Tibial artery (tissue), 4 donors: ENCODE results near the gene PRKAG2.

ENCODE experiments used
- DNase-seq, 2 donors: peaks; one replicate each; pipeline ENCODE4 v3.0.0-alpha.2; 2019
- H3K27ac ChIP-seq, 2 donors: fragments of 200-600 bp; sonication (generic) in 1 of 2; 1 replicate in 1 of 2; 2 replicates in 1 of 2; pipeline ENCODE4 v1.5.1; 2018 to 2019; ENCODE audit warnings: mild to moderate bottlenecking in 1 of 2
- H3K27me3 ChIP-seq, 2 donors: fragments of 200-600 bp; sonication (generic) in 1 of 2; one replicate each; pipeline versions ENCODE4 v1.5.1 to v1.6.0; 2016 to 2019
- H3K36me3 ChIP-seq, 3 donors: fragments of 200-600 bp; sonication (generic) in 2 of 3; one replicate each; pipeline ENCODE4 v1.5.1; 2016 to 2019; ENCODE audit warnings: mild to moderate bottlenecking in 2 of 3
- H3K4me1 ChIP-seq, 4 donors: fragments of 200-600 bp; sonication (generic) in 2 of 4; 1 replicate in 3 of 4; 2 replicates in 1 of 4; pipeline ENCODE4 v1.5.1; 2016 to 2019
- H3K4me3 ChIP-seq, 2 donors: fragments of 200-600 bp; sonication (generic) in 1 of 2; 1 replicate in 1 of 2; 2 replicates in 1 of 2; pipeline ENCODE4 v1.5.1; 2018 to 2019; ENCODE audit warnings: mild to moderate bottlenecking in 2 of 2
- H3K9me3 ChIP-seq, 3 donors: fragments of 200-600 bp; sonication (generic) in 1 of 3; one replicate each; pipeline ENCODE4 v1.5.1; 2016 to 2019
- intact Hi-C: fragments of 100-400 bp; cut with DNase I; formaldehyde crosslinking; loops from one replicate; pipeline ENCODE4 v1.15.0; 2023; ENCODE audit warnings: low total_unique reads
- TF ChIP-seq, protein P1 (sequence below), 2 experiments: fragments of 200-600 bp in 1 of 2; fragments of 450-650 bp in 1 of 2; IDR thresholded peaks; one replicate each; pipeline ENCODE4 v1.5.1; 2017 to 2019; ENCODE audit warnings: antibody characterized with exemption in 2 of 2, mild to moderate bottlenecking in 1 of 2, moderate library complexity in 1 of 2

The PRKAG2 gene

DNA sequence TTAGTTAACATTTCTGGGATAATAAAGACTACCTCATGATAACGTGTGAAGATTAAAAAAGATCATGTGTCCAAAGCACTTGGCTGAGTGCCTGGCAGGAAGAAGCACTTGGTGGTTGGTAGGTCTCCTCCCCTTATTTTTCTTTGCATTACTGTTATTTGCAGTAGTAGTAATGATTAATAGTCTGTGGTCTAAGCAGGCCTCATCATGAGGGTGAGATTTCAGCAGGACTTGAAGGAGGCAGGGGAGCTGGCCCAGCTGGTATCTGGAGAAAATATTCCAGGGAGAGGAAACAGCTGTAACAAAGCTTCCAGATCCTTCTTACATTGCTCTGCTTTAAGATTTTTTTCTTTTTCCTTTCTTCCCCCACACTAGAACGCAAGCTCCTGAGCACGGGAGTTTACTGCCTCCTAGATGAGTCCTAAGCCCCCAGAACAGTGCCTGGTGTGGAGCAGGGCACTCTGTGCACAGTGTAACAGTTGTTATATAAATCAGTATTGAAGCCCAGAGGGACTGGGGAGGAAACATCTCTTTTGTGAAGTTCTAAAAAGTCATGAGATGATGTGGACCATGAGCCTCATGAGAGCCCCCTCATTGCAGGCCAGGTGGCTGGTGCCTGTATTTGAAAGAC lies 326.1 kb downstream of the PRKAG2 start:
- H3K4me1 ChIP-seq = peaks cover 0 to 3% (median 1%) of the 10 kb centered on the region in 4 donors
- intact Hi-C loops = no loop called here
- peaks cover 0 to 8% (median 7%) of the 10 kb centered on the region in 3 donors for H3K36me3 ChIP-seq
- H3K27ac ChIP-seq = no peak overlapping the region
- H3K4me3 ChIP-seq = no peak overlapping the region
- DNase-seq = no peak
- no peaks in the 10 kb centered on the region for H3K9me3 ChIP-seq
- no peaks in the 10 kb centered on the region for H3K27me3 ChIP-seq
- TF ChIP-seq, protein P1, sequence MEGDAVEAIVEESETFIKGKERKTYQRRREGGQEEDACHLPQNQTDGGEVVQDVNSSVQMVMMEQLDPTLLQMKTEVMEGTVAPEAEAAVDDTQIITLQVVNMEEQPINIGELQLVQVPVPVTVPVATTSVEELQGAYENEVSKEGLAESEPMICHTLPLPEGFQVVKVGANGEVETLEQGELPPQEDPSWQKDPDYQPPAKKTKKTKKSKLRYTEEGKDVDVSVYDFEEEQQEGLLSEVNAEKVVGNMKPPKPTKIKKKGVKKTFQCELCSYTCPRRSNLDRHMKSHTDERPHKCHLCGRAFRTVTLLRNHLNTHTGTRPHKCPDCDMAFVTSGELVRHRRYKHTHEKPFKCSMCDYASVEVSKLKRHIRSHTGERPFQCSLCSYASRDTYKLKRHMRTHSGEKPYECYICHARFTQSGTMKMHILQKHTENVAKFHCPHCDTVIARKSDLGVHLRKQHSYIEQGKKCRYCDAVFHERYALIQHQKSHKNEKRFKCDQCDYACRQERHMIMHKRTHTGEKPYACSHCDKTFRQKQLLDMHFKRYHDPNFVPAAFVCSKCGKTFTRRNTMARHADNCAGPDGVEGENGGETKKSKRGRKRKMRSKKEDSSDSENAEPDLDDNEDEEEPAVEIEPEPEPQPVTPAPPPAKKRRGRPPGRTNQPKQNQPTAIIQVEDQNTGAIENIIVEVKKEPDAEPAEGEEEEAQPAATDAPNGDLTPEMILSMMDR (IDR thresholded peaks at IDR 0.05) = no peak

DNA sequence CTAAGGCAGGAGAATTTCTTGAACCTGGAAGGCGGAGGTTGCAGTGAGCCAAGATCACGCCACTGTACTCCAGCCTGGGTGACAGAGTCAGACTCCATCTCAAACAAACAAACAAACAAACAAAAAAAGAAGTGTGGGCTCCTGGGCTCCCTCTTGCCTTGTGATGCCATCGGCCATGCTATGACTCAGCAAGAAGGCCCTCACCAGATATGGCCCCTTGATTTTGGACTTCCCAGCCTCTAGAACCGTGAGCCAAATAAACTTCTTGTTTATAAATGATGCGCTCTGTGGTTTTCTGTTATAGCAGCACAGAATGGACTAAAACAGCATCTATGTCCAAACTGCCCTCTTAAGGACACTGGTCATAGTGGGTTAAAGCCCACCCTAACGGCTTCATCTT lies 327.3 kb downstream of the PRKAG2 start:
- intact Hi-C loops = no loop called here
- H3K4me1 ChIP-seq = peaks cover 0 to 3% (median 1%) of the 10 kb centered on the region in 4 donors
- no peak for DNase-seq
- no peak overlapping the region for H3K27ac ChIP-seq
- no peaks in the 10 kb centered on the region for H3K9me3 ChIP-seq
- H3K36me3 ChIP-seq = no peaks in the 10 kb centered on the region
- TF ChIP-seq, protein P1 (IDR thresholded peaks at IDR 0.05) = no peak
- no peaks in the 10 kb centered on the region for H3K27me3 ChIP-seq
- no peak overlapping the region for H3K4me3 ChIP-seq

DNA sequence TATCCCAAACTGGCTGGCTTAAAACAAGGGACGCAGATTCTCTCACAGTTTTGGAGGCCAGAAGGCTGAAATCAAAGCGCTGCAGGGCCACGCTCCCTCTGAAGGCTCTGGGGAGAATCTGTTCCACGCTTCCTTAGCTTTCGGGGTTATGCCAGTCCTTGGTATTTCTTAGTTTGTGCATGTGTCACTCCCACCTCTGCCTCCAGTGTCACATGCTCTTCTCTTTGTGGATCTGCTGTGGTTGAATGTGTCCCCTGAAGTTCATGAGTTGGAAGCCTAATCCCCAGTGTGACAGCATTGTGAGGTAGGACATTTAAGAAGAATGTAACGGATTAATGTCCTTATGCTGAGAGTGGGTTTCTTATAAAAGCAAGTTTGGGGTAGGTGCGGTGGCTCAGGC lies 327.8 kb downstream of the PRKAG2 start:
- peaks cover 0 to 3% (median 1%) of the 10 kb centered on the region in 4 donors for H3K4me1 ChIP-seq
- no peak overlapping the region for H3K27ac ChIP-seq
- H3K4me3 ChIP-seq = no peak overlapping the region
- TF ChIP-seq, protein P1 (IDR thresholded peaks at IDR 0.05) = no peak
- H3K9me3 ChIP-seq = no peaks in the 10 kb centered on the region
- no peaks in the 10 kb centered on the region for H3K36me3 ChIP-seq
- intact Hi-C loops = no loop called here
- H3K27me3 ChIP-seq = no peaks in the 10 kb centered on the region
- DNase-seq = no peak

- DNase-seq = no peak
- H3K9me3 ChIP-seq = no peaks in the 10 kb centered on the region
- intact Hi-C loops = no loop called here
- H3K4me3 ChIP-seq = no peak overlapping the region
- H3K27me3 ChIP-seq = no peaks in the 10 kb centered on the region
- H3K36me3 ChIP-seq = no peaks in the 10 kb centered on the region
- TF ChIP-seq, protein P1 (IDR thresholded peaks at IDR 0.05) = no peak
- H3K27ac ChIP-seq = no peak overlapping the region
- peaks cover 0 to 4% (median 3%) of the 10 kb centered on the region in 4 donors for H3K4me1 ChIP-seq
These were observed 332.7 kb downstream of the PRKAG2 start for GRCh38 chr7:151544183-151544582.

GRCh38 chr7:151542606-151543130 lies 334.2 kb downstream of the PRKAG2 start:
- Histone ChIP-seq H3K4me1 (peaks cover 0 to 19% (median 15%) of the 10 kb centered on the region in 4 donors), H3K4me3 (no peak overlapping the region), H3K9me3 (no peaks in the 10 kb centered on the region), H3K27ac (no peak overlapping the region), H3K27me3 (no peaks in the 10 kb centered on the region), H3K36me3 (no peaks in the 10 kb centered on the region)
- DNase-seq = no peak
- intact Hi-C loops = loop anchor here (1.0 kb wide), 1 partner anchor 18 kb away; no protein-coding TSS in a partner anchor
- TF ChIP-seq, protein P1 (IDR thresholded peaks at IDR 0.05) = no peak
